Uterus (tissue), 2 donors: ENCODE results near the gene ERG.

ENCODE experiments used
- CTCF ChIP-seq, 4 experiments: fragments of 200-600 bp in 2 of 4; fragments of 450-650 bp in 2 of 4; sonication (generic) in 2 of 4; IDR thresholded peaks; one replicate each; pipeline ENCODE4 v1.5.1; 2016 to 2019; ENCODE audit warnings: antibody characterized with exemption in 4 of 4, mild to moderate bottlenecking in 2 of 4, moderate library complexity in 1 of 4
- POLR2A ChIP-seq, 2 donors: fragments of 450-650 bp; IDR thresholded peaks; one replicate each; pipeline ENCODE4 v1.6.1; 2016; ENCODE audit warnings: antibody characterized with exemption in 2 of 2, mild to moderate bottlenecking in 1 of 2, moderate library complexity in 1 of 2

DNA sequence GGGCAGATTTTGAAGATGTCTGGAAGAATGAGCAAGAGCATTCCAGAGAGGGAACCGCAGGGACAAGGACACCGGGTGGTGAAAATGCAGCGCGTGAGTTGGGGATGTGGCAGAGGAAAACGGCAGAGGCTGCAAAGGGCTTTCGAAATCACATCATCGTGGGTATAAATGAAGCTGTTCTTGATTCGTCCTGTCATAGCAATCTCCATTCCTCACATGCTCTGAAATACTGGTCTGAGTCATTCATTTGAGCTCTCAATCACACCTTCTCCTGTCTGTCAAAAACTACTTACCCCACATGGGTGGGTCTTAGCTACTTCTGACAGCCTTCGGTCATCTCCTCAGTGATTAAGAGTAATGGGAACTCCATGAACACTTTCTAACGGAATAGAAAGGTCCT, 81.5 kb downstream of the ERG start:
- TF ChIP-seq CTCF (IDR thresholded peaks at IDR 0.05), result no peak
- no peak for TF ChIP-seq POLR2A (IDR thresholded peaks at IDR 0.05)
